Activated CD8-positive, alpha-beta memory T cell treated with anti-CD3 and anti-CD28 coated beads, Interleukin-2, amount 10 ng/mL, durations not matched to agents 7 days and 5 days (primary cell): Measurements from ENCODE around the gene CCSER2. TPM values are rescaled to one million over a fixed set of nuclear protein-coding genes. Genes with fewer than 3 reads are reported as not detected.

Experiments used
- ATAC-seq: fragments of 150-1000 bp; cut with Tn5 transposase; one replicate; pipeline ENCODE4 v1.10.0; 2021; ENCODE audit warnings: moderate library complexity
- CTCF ChIA-PET: fragments of 350-600 bp; sonication (Branson Sonifier 250); formaldehyde crosslinking; loops from one replicate; lab custom pipeline; 2021; ENCODE audit warnings: antibody characterized with exemption; lab: Charles Lee
- DNase-seq: peaks from one replicate; pipeline ENCODE4 v3.0.0-alpha.2; 2020
- H3K27ac Mint-ChIP-seq: one replicate; pipeline ENCODE4 v1.8.0; 2021; ENCODE audit warnings: mild to moderate bottlenecking, mixed read lengths
- H3K27me3 Mint-ChIP-seq: one replicate; pipeline ENCODE4 v1.8.0; 2021; ENCODE audit warnings: mixed read lengths
- H3K36me3 Mint-ChIP-seq: one replicate; pipeline ENCODE4 v1.8.0; 2021; ENCODE audit warnings: mild to moderate bottlenecking, mixed read lengths
- H3K4me1 Mint-ChIP-seq: one replicate; pipeline ENCODE4 v1.8.0; 2021; ENCODE audit warnings: mixed read lengths
- H3K4me3 Mint-ChIP-seq: one replicate; pipeline ENCODE4 v1.8.0; 2021; ENCODE audit warnings: mild to moderate bottlenecking, moderate library complexity, mixed read lengths
- H3K9me3 Mint-ChIP-seq: one replicate; pipeline ENCODE4 v1.8.0; 2022; ENCODE audit warnings: low read depth, mixed read lengths
- total RNA-seq, 2 experiments: library from RNA; stranded (reverse); gene quantifications; one replicate each; pipeline ENCODE4 v1.2.3, GENCODE V29; 2021

The CCSER2 gene
- total RNA-seq, 2 experiments from 2014 or later: 52.7 to 80.3 TPM

DNA sequence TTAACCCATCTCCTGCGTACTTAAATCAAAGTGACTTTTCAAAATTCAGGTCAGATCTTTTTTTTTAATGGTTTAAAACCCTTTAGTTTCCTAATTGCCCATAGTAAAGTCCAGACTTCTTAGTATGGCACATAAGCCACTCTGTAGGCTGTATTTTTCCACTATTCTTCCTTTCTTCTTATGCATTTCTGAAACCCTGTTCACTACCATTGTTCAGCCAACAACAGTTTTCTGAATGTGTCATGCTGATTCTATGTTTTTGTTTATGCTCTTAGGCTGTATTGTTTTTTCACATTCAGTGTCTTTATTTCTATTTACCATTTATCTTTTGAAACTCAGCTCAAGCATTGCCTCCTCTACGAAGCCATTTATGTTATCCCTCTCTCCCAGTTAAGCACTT, 26.7 kb downstream of the CCSER2 start:
- no peak for ATAC-seq
- no peaks in the 10 kb centered on the region for H3K27me3 Mint-ChIP-seq
- H3K4me3 Mint-ChIP-seq: no peak overlapping the region
- no peaks in the 10 kb centered on the region for H3K9me3 Mint-ChIP-seq
- CTCF ChIA-PET: interaction anchor here (1.1 to 1.4 kb wide), 4 partner anchors 10 to 182 kb away, joined by 3 to 6 read pairs (median 4); no protein-coding TSS in a partner anchor
- H3K36me3 Mint-ChIP-seq: peaks cover 4% of the 10 kb centered on the region
- peaks cover 65% of the 10 kb centered on the region for H3K4me1 Mint-ChIP-seq
- no peak for DNase-seq
- H3K27ac Mint-ChIP-seq: peak overlapping the region; percentile 21

GRCh38 chr10:84356928-84357327, 28.5 kb downstream of the CCSER2 start:
- no peak overlapping the region for H3K4me3 Mint-ChIP-seq

DNA sequence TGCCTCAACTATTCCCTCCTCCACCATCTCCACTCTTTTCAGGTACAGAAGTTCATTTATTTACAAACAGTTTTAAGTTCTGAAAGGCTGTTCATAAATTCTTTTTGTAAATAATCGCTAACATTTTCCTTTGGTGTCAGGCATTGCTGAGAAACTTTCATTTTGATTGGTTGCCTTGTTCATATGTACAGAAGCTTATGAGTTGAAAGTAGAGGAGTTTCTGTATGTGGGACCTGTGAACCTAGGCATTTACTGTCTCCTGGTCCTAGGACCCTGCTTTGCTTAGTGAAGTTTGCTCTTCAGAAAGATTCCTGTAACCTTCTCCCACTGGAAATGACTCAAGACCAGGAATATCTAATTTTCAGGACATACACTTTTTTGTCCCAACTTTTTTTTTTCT, 30.4 kb downstream of the CCSER2 start:
- peaks cover 74% of the 10 kb centered on the region for H3K4me1 Mint-ChIP-seq
- H3K9me3 Mint-ChIP-seq: no peaks in the 10 kb centered on the region
- no peaks in the 10 kb centered on the region for H3K27me3 Mint-ChIP-seq
- H3K36me3 Mint-ChIP-seq: peaks cover 21% of the 10 kb centered on the region
- H3K4me3 Mint-ChIP-seq: no peak overlapping the region
- H3K27ac Mint-ChIP-seq: no peak overlapping the region
- ATAC-seq: no peak
- no peak for DNase-seq
- CTCF ChIA-PET: interaction anchor here (0.9 to 1.7 kb wide), 3 partner anchors 8 to 178 kb away, joined by 3 to 6 read pairs (median 3); no protein-coding TSS in a partner anchor

More at GRCh38 chr10:84356928-84357327, 28.5 kb downstream of the CCSER2 start:
- no peaks in the 10 kb centered on the region for H3K27me3 Mint-ChIP-seq
- CTCF ChIA-PET: interaction anchor here (1.9 kb wide), 1 partner anchor 15 kb away, joined by 4 read pairs; no protein-coding TSS in a partner anchor
- no peak for DNase-seq
- ATAC-seq: no peak
- H3K9me3 Mint-ChIP-seq: no peaks in the 10 kb centered on the region
- H3K4me1 Mint-ChIP-seq: peaks cover 74% of the 10 kb centered on the region
- peaks cover 9% of the 10 kb centered on the region for H3K36me3 Mint-ChIP-seq
- peak overlapping the region; percentile 10 for H3K27ac Mint-ChIP-seq

DNA sequence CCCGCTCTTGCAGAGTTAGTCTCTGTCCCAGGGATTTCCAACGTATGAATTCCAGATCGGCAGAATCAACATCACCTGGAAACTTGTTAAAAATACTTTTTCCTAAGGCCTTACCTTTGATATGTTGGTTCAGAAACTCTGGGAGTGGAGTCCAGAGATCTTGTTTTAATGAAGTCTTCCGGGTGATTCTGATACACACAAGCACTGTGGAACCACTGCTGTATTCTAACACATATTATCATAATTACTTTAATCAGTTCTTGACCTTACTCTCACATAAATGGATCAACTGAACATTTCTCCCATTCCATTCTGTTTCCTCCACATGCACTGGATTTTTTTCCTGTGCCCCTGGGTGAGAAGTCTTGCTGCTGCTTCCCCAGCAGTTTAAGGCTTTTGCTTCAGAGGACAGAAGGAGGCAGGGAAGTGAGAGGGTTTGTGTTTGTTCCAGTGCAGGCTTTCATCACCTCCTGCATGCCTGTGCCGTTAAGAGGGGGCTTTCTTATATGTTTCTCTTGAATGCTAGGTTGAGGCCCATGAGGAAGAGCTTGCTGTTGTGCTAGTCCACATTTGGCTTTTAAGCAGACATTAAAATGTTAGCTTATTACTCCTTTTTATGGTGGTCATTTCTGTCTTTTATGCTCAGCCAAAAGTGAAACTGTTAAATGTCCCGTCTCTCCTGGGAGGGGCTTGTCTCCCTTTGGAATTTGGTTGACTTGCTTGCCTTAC, 32.4 kb downstream of the CCSER2 start:
- Mint-ChIP-seq H3K27ac (peak overlapping the region; percentile 19), H3K9me3 (no peaks in the 10 kb centered on the region), H3K4me3 (peak overlapping the region; percentile 36), H3K4me1 (peaks cover 70% of the 10 kb centered on the region), H3K36me3 (peaks cover 23% of the 10 kb centered on the region), H3K27me3 (no peaks in the 10 kb centered on the region)
- no peak for ATAC-seq
- no peak for DNase-seq
- CTCF ChIA-PET: interaction anchor here (1.1 to 1.4 kb wide), 2 partner anchors 9 to 11 kb away, joined by 6 to 8 read pairs; no protein-coding TSS in a partner anchor

GRCh38 chr10:84365335-84365881, 37.0 kb downstream of the CCSER2 start:
- H3K36me3 Mint-ChIP-seq: peaks cover 25% of the 10 kb centered on the region

DNA sequence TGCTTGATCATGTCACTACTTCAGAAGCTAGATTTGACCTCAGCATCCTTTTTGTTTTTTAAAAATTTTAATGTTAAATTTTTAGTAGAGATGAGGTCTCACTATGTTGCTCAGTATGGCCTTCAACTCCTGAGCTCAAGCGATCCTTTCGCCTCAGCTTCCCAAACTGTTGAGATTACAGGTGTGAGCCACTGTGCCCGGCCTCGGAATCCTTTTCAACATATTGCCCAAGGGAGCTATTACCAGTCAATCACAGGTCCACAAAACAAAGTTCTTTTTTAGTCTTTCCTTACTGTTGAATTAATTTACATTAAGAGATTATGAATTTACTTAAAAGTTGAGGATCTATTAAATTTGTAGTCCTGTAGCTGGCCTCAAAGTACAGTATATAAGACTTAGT, 37.7 kb downstream of the CCSER2 start:
- H3K9me3 Mint-ChIP-seq: no peaks in the 10 kb centered on the region
- H3K27me3 Mint-ChIP-seq: no peaks in the 10 kb centered on the region
- DNase-seq (no peak), ATAC-seq (no peak)
- peaks cover 29% of the 10 kb centered on the region for H3K4me1 Mint-ChIP-seq
- no peak overlapping the region for H3K27ac Mint-ChIP-seq
- peaks cover 23% of the 10 kb centered on the region for H3K36me3 Mint-ChIP-seq
- CTCF ChIA-PET: interaction anchor here (1.0 to 4.8 kb wide), 3 partner anchors 14 to 171 kb away, joined by 3 to 32 read pairs (median 6); no protein-coding TSS in a partner anchor
- no peak overlapping the region for H3K4me3 Mint-ChIP-seq

More at GRCh38 chr10:84365335-84365881, 37.0 kb downstream of the CCSER2 start:
- Mint-ChIP-seq H3K27me3 (no peaks in the 10 kb centered on the region), H3K4me3 (no peak overlapping the region), H3K4me1 (peaks cover 35% of the 10 kb centered on the region), H3K9me3 (no peaks in the 10 kb centered on the region), H3K27ac (no peak overlapping the region)
- DNase-seq (no peak), ATAC-seq (no peak)
- CTCF ChIA-PET: interaction anchor here (1.0 to 4.8 kb wide), 5 partner anchors 13 to 178 kb away, joined by 3 to 32 read pairs (median 6); no protein-coding TSS in a partner anchor

DNA sequence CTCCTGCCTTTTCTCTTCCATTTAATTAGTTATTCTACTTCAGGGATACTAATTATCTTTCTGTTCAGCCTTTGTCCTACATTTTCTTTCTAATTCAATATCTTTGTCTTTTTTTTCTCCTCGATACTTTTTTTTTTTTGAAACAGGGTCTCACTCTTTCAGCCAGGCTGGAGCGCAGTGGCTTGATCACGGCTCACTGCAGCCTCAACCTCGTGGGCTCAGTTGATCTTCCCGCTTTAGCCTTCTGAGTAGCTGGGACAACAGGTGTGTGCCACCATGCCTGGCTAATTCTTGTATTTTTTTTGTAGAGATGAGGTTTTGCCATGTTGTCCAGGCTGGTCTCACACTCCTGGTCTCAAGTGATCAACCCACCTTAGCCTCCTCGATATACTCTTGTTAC, 38.9 kb downstream of the CCSER2 start:
- no peaks in the 10 kb centered on the region for H3K27me3 Mint-ChIP-seq
- H3K36me3 Mint-ChIP-seq: peaks cover 30% of the 10 kb centered on the region
- no peak overlapping the region for H3K27ac Mint-ChIP-seq
- no peaks in the 10 kb centered on the region for H3K9me3 Mint-ChIP-seq
- ATAC-seq: no peak
- H3K4me1 Mint-ChIP-seq: peaks cover 33% of the 10 kb centered on the region
- CTCF ChIA-PET: no interaction called here
- DNase-seq: no peak
- H3K4me3 Mint-ChIP-seq: no peak overlapping the region

DNA sequence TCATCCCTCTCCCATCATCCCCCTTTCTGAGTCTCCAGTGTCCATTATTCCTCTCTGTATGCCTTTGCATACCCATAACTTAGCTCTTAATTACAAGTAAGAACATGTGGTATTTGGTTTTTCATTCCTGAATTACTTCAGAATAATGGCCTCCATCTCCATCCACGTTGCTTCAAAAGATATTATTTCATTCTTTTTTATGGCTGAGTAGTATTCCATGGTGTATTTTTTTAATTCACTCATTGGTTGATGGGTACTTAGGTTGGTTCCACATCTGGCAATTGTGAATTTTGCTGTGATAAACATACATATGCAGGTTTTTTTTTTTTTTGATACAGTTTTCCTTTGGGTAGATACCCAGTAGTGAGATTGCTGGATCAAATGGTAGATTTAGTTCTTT, 40.4 kb downstream of the CCSER2 start:
- CTCF ChIA-PET: interaction anchor here (0.7 to 7.5 kb wide), 2 partner anchors 16 to 167 kb away, joined by 4 to 59 read pairs; no protein-coding TSS in a partner anchor
- DNase-seq: no peak
- Mint-ChIP-seq H3K36me3 (peaks cover 24% of the 10 kb centered on the region), H3K4me3 (no peak overlapping the region), H3K4me1 (peaks cover 28% of the 10 kb centered on the region), H3K27ac (no peak overlapping the region), H3K9me3 (no peaks in the 10 kb centered on the region), H3K27me3 (no peaks in the 10 kb centered on the region)
- no peak for ATAC-seq

DNA sequence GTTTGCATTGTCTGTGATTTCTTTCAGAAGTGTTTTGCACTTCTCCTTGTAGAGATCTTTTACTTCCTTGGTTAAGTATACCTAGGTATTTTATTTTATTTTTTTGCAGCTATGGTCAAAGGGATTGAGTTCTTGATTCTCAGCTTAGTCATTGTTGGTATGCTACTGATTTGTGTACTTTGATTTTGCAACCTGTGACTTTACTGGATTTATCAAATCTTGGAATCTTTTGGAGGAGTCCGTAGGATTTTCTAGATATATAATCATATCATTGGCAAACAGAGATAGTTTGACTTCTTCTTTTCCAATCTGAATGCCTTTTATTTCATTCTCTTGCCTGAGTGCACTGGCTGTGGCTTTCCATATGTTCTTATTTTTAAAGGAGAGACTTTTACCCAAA, 41.9 kb downstream of the CCSER2 start:
- Mint-ChIP-seq H3K27me3 (no peaks in the 10 kb centered on the region), H3K4me3 (no peak overlapping the region), H3K27ac (no peak overlapping the region), H3K36me3 (peaks cover 31% of the 10 kb centered on the region), H3K9me3 (no peaks in the 10 kb centered on the region), H3K4me1 (peaks cover 31% of the 10 kb centered on the region)
- DNase-seq (no peak), ATAC-seq (no peak)
- CTCF ChIA-PET: interaction anchor here (1.0 to 7.5 kb wide), 5 partner anchors 18 to 170 kb away, joined by 3 to 59 read pairs (median 5); no protein-coding TSS in a partner anchor

GRCh38 chr10:84371944-84372343, 43.6 kb downstream of the CCSER2 start:
- H3K9me3 Mint-ChIP-seq: no peaks in the 10 kb centered on the region
- CTCF ChIA-PET: interaction anchor here (0.7 to 7.5 kb wide), 3 partner anchors 59 to 164 kb away, joined by 3 to 59 read pairs (median 4); no protein-coding TSS in a partner anchor
- DNase-seq (no peak), ATAC-seq (no peak)
- peaks cover 31% of the 10 kb centered on the region for H3K4me1 Mint-ChIP-seq
- H3K27ac Mint-ChIP-seq: no peak overlapping the region
- no peak overlapping the region for H3K4me3 Mint-ChIP-seq
- H3K36me3 Mint-ChIP-seq: peaks cover 35% of the 10 kb centered on the region
- H3K27me3 Mint-ChIP-seq: no peaks in the 10 kb centered on the region

DNA sequence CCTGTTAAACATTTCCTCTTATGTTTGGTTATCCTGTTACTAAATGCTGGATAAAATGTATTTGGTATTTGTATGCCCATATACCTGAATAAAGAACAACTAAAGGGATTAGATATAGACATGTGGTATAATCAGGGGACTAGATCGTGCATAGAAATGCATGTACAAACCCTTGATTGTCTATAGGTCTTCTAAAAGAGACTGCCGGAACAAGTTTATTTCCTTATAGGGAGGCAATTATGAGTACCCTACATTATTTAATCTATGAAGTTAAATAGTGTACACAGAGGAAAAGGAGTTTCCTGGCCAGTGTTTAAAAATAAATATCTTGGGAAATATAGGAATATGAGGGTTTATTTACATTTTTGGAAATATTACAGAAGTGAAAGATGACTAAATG, 44.6 kb downstream of the CCSER2 start:
- CTCF ChIA-PET: interaction anchor here (0.7 to 7.5 kb wide), 4 partner anchors 20 to 163 kb away, joined by 3 to 59 read pairs (median 14); no protein-coding TSS in a partner anchor
- no peak for ATAC-seq

GRCh38 chr10:84374455-84374854, 46.1 kb downstream of the CCSER2 start:
- H3K4me3 Mint-ChIP-seq: no peak overlapping the region
- peaks cover 33% of the 10 kb centered on the region for H3K36me3 Mint-ChIP-seq
- H3K27me3 Mint-ChIP-seq: no peaks in the 10 kb centered on the region
- ATAC-seq: no peak
- no peak overlapping the region for H3K27ac Mint-ChIP-seq
- DNase-seq: no peak
- H3K4me1 Mint-ChIP-seq: peaks cover 31% of the 10 kb centered on the region
- CTCF ChIA-PET: interaction anchor here (0.9 to 7.5 kb wide), 12 partner anchors 17 to 166 kb away, joined by 3 to 59 read pairs (median 4); no protein-coding TSS in a partner anchor
- no peaks in the 10 kb centered on the region for H3K9me3 Mint-ChIP-seq

More for the DNA sequence above, 44.6 kb downstream of the CCSER2 start:
- H3K27me3 Mint-ChIP-seq: no peaks in the 10 kb centered on the region
- DNase-seq: no peak
- H3K9me3 Mint-ChIP-seq: no peaks in the 10 kb centered on the region
- peaks cover 31% of the 10 kb centered on the region for H3K4me1 Mint-ChIP-seq
- no peak overlapping the region for H3K4me3 Mint-ChIP-seq
- H3K36me3 Mint-ChIP-seq: peaks cover 35% of the 10 kb centered on the region
- H3K27ac Mint-ChIP-seq: no peak overlapping the region

DNA sequence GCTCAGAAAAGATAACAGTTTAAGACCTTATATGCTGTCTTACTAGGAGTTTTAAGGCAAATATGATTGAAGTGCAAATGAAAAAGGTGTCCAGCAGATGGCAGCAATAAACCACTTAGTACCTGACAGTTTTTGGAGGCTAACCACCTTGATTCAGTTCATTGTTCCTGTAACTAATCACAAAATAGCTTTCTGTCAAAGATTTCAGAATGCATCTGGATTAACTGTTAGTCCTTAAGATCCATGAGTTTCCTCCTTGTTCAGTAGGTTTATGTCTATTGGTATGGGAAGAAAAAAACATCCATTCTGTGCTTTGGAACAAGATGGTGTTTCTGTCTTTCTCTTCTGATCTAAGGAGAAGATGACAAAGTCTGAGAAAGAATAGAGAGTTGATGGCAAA, 46.6 kb downstream of the CCSER2 start:
- H3K4me3 Mint-ChIP-seq: no peak overlapping the region
- CTCF ChIA-PET: interaction anchor here (0.7 to 7.5 kb wide), 12 partner anchors 11 to 166 kb away, joined by 3 to 59 read pairs (median 4); no protein-coding TSS in a partner anchor
- H3K27me3 Mint-ChIP-seq: no peaks in the 10 kb centered on the region
- no peak overlapping the region for H3K27ac Mint-ChIP-seq
- DNase-seq (no peak), ATAC-seq (peak; percentile 45)
- no peaks in the 10 kb centered on the region for H3K9me3 Mint-ChIP-seq
- peaks cover 33% of the 10 kb centered on the region for H3K36me3 Mint-ChIP-seq
- H3K4me1 Mint-ChIP-seq: peaks cover 31% of the 10 kb centered on the region
